Activated CD8-positive, alpha-beta T cell treated with anti-CD3 and anti-CD28 coated beads, Interleukin-2, amount 10 ng/mL, durations not matched to agents 7 days and 5 days (primary cell): Measurements from ENCODE around the gene CIT. TPM values are rescaled to one million over a fixed set of nuclear protein-coding genes. Genes with fewer than 3 reads are reported as not detected.
"Not testable (repeated sequence)": the region's sequence is repeated elsewhere in the genome, so short reads cannot be mapped to it uniquely, and the experiment has no call there.

Experiments used
- ATAC-seq: fragments of 150-1000 bp; cut with Tn5 transposase; one replicate; pipeline ENCODE4 v1.10.0; 2021; ENCODE audit warnings: moderate library complexity
- CTCF ChIA-PET: fragments of 350-600 bp; sonication (Branson Sonifier 250); formaldehyde crosslinking; loops from one replicate; lab custom pipeline; 2021; ENCODE audit warnings: antibody characterized with exemption; lab: Charles Lee
- POLR2A ChIA-PET: fragments of 350-600 bp; sonication (Branson Sonifier 250); formaldehyde crosslinking; loops from one replicate; lab custom pipeline; 2021; ENCODE audit warnings: antibody characterized with exemption; lab: Charles Lee
- DNase-seq: peaks from one replicate; pipeline ENCODE4 v3.0.0-alpha.2; 2020
- H3K27ac Mint-ChIP-seq: one replicate; pipeline ENCODE4 v1.8.0; 2021; ENCODE audit warnings: mild to moderate bottlenecking, mixed read lengths
- H3K27me3 Mint-ChIP-seq: one replicate; pipeline ENCODE4 v1.8.0; 2021; ENCODE audit warnings: low read depth, mixed read lengths
- H3K36me3 Mint-ChIP-seq: one replicate; pipeline ENCODE4 v1.8.0; 2021; ENCODE audit warnings: low read depth, mixed read lengths
- H3K4me1 Mint-ChIP-seq: one replicate; pipeline ENCODE4 v1.8.0; 2021; ENCODE audit warnings: low read depth, mixed read lengths
- H3K4me3 Mint-ChIP-seq: one replicate; pipeline ENCODE4 v1.8.0; 2021; ENCODE audit warnings: mild to moderate bottlenecking, mixed read lengths
- H3K9me3 Mint-ChIP-seq: one replicate; pipeline ENCODE4 v1.8.0; 2022; ENCODE audit warnings: mixed read lengths; ENCODE audit not compliant: insufficient read depth
- microRNA-seq: library from miRNA; unstranded; fragments of <30 nt; microRNA quantifications from one replicate; pipeline ENCODE4 v1.2.0, GENCODE V29; 2022
- total RNA-seq, 2 experiments: library from RNA; stranded (reverse); gene quantifications; one replicate each; pipeline ENCODE4 v1.2.3, GENCODE V29; 2021

Gene CIT
- total RNA-seq, 2 experiments from 2014 or later: 111 to 115 TPM

GRCh38 chr12:119657001-119657400, 220.1 kb downstream of the CIT start:
- POLR2A ChIA-PET, CTCF ChIA-PET, DNase-seq, H3K27ac Mint-ChIP-seq, H3K27me3 Mint-ChIP-seq, ATAC-seq, H3K4me3 Mint-ChIP-seq, H3K36me3 Mint-ChIP-seq, H3K4me1 Mint-ChIP-seq: not testable (repeated sequence)
- H3K9me3 Mint-ChIP-seq: peaks cover 10% of the 10 kb centered on the region

DNA sequence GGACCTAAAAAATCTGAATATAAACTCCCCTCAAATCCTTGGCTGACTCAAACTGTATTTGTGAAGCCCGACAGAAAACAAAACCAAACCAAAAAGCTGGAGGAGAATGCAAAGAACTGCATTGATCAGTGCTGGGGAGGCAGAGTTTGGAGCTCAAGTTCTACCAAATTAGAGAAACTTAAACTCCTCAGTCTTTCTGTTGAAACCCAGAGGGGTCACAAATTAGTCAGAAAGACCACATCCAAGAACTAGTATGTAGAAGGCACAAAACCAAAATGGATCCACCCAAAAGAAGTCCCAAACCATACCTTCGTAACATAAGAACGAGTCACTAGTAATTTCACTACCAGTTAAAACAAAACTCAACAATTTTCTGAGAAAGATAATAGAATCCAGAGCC, 224.5 kb downstream of the CIT start:
- ATAC-seq: no peak
- H3K9me3 Mint-ChIP-seq: peaks cover 10% of the 10 kb centered on the region
- H3K4me3 Mint-ChIP-seq: no peak overlapping the region
- H3K4me1 Mint-ChIP-seq: no peaks in the 10 kb centered on the region
- no peaks in the 10 kb centered on the region for H3K36me3 Mint-ChIP-seq
- ChIA-PET POLR2A (interaction anchor here (0.9 kb wide), 1 partner anchor 29 kb away, joined by 3 read pairs; no protein-coding TSS in a partner anchor), CTCF (interaction anchor here (0.7 to 2.2 kb wide), 2 partner anchors 15 to 109 kb away, joined by 3 to 7 read pairs; partner anchors contain the start of gene PRKAB1)
- no peak overlapping the region for H3K27ac Mint-ChIP-seq
- no peaks in the 10 kb centered on the region for H3K27me3 Mint-ChIP-seq
- no peak for DNase-seq

- DNase-seq (no peak), ATAC-seq (no peak)
- no peaks in the 10 kb centered on the region for H3K4me1 Mint-ChIP-seq
- ChIA-PET POLR2A (no interaction called here), CTCF (interaction anchor here (0.7 to 3.5 kb wide), 10 partner anchors 9 to 205 kb away, joined by 3 to 14 read pairs (median 5); partner anchors contain the start of gene PRKAB1)
- H3K27ac Mint-ChIP-seq: no peak overlapping the region
- H3K9me3 Mint-ChIP-seq: peaks cover 10% of the 10 kb centered on the region
- H3K27me3 Mint-ChIP-seq: peaks cover 2% of the 10 kb centered on the region
- no peaks in the 10 kb centered on the region for H3K36me3 Mint-ChIP-seq
- no peak overlapping the region for H3K4me3 Mint-ChIP-seq
These were observed 227.8 kb downstream of the CIT start for GRCh38 chr12:119649202-119649808.

GRCh38 chr12:119645535-119646059, 231.5 kb downstream of the CIT start:
- peaks cover 2% of the 10 kb centered on the region for H3K27me3 Mint-ChIP-seq
- H3K9me3 Mint-ChIP-seq: no peaks in the 10 kb centered on the region
- ChIA-PET POLR2A (no interaction called here), CTCF (no interaction called here)
- H3K27ac Mint-ChIP-seq: no peak overlapping the region
- ATAC-seq: no peak
- H3K36me3 Mint-ChIP-seq: no peaks in the 10 kb centered on the region
- DNase-seq: no peak
- H3K4me1 Mint-ChIP-seq: no peaks in the 10 kb centered on the region
- no peak overlapping the region for H3K4me3 Mint-ChIP-seq

- ATAC-seq (no peak), DNase-seq (no peak)
- no peak overlapping the region for H3K27ac Mint-ChIP-seq
- H3K4me3 Mint-ChIP-seq: no peak overlapping the region
- no peaks in the 10 kb centered on the region for H3K9me3 Mint-ChIP-seq
- H3K4me1 Mint-ChIP-seq: no peaks in the 10 kb centered on the region
- H3K27me3 Mint-ChIP-seq: peaks cover 2% of the 10 kb centered on the region
- ChIA-PET CTCF (no interaction called here), POLR2A (no interaction called here)
- no peaks in the 10 kb centered on the region for H3K36me3 Mint-ChIP-seq
These were observed 232.2 kb downstream of the CIT start for GRCh38 chr12:119644930-119645329.

- ChIA-PET POLR2A (no interaction called here), CTCF (interaction anchor here (1.0 to 1.2 kb wide), 3 partner anchors 10 to 44 kb away, joined by 3 read pairs; no protein-coding TSS in a partner anchor)
- no peak overlapping the region for H3K4me3 Mint-ChIP-seq
- no peak for DNase-seq
- no peaks in the 10 kb centered on the region for H3K36me3 Mint-ChIP-seq
- H3K27me3 Mint-ChIP-seq: peaks cover 4% of the 10 kb centered on the region
- no peak overlapping the region for H3K27ac Mint-ChIP-seq
- ATAC-seq: no peak
- H3K9me3 Mint-ChIP-seq: no peaks in the 10 kb centered on the region
- no peaks in the 10 kb centered on the region for H3K4me1 Mint-ChIP-seq
These were observed 234.1 kb downstream of the CIT start for GRCh38 chr12:119642986-119643385.

Small RNA genes lying within 50 kb of the gene (microRNA-seq; reads per million reads assigned to microRNA genes)
- not detected for gene MIR1178

Other genes starting within 250 kb of the CIT start
- gene PRKAB1, start 209.2 kb downstream of the CIT start, total RNA-seq: 10 to 100 TPM; 31.7 to 33.1 TPM
- gene BICDL1, start 111.9 kb upstream of the CIT start, total RNA-seq: 10 to 100 TPM; 62.4 to 64.8 TPM
- 10 to 100 TPM; 61.0 to 64.6 TPM for gene RAB35, start 239.4 kb upstream of the CIT start, total RNA-seq